Caco-2 (cell line): ENCODE measurements around the gene OGA. TPM values are rescaled to one million over a fixed set of nuclear protein-coding genes. Genes with fewer than 3 reads are reported as not detected.

Source experiments
- BruUV-seq: library from RNA; stranded (reverse); fragments of 400-500 nt; replicated peaks from 2 replicates; lab custom pipeline; 2021; lab: Mats Ljungman, UMichigan
- CTCF ChIA-PET: fragments of 300-600 bp; sonication (Branson Sonifier 250); formaldehyde crosslinking; loops from one replicate; lab custom pipeline; 2022; ENCODE audit warnings: antibody characterized with exemption; lab: Charles Lee
- POLR2A ChIA-PET: fragments of 300-600 bp; sonication (Branson Sonifier 250); formaldehyde crosslinking; loops from one replicate; lab custom pipeline; 2022; ENCODE audit warnings: antibody characterized with exemption; lab: Charles Lee
- DNase-seq, 2 experiments: peaks; one replicate each; pipeline versions ENCODE4 v3.0.0 to v3.0.0-alpha.2; 2020 to 2022
- H3K27me3 ChIP-seq: replicated peaks from 2 replicates; pipeline ENCODE4 v1.6.0; 2011; ENCODE audit warnings: low read length; ENCODE audit not compliant: control insufficient read depth, insufficient read depth
- H3K36me3 ChIP-seq: 2 replicates; pipeline ENCODE4 v1.5.1; 2011; ENCODE audit warnings: low read length; ENCODE audit not compliant: control insufficient read depth, insufficient read depth
- H3K4me1 ChIP-seq: fragments of 250-450 bp; sonication (Bioruptor Pico); 2 replicates; pipeline ENCODE4 v1.5.1; 2020; ENCODE audit warnings: mild to moderate bottlenecking
- H3K4me3 ChIP-seq: 2 replicates; pipeline ENCODE4 v1.5.1; 2011; ENCODE audit warnings: low read depth, mild to moderate bottlenecking, control low read depth, low read length
- H3K9me3 ChIP-seq: fragments of 250-450 bp; sonication (Bioruptor Pico); 2 replicates; pipeline ENCODE4 v1.5.1; 2020; ENCODE audit warnings: mild to moderate bottlenecking, moderate library complexity
- H3K27ac Mint-ChIP-seq: one replicate; pipeline ENCODE4 v1.8.0; 2022; ENCODE audit warnings: mixed read lengths; ENCODE audit not compliant: unreplicated experiment
- H3K27me3 Mint-ChIP-seq: one replicate; pipeline ENCODE4 v1.8.0; 2022; ENCODE audit warnings: mixed read lengths; ENCODE audit not compliant: insufficient read depth, unreplicated experiment
- H3K36me3 Mint-ChIP-seq: one replicate; pipeline ENCODE4 v1.8.0; 2022; ENCODE audit warnings: mild to moderate bottlenecking, mixed read lengths; ENCODE audit not compliant: insufficient read depth, unreplicated experiment
- H3K4me1 Mint-ChIP-seq: one replicate; pipeline ENCODE4 v1.8.0; 2022; ENCODE audit warnings: low read depth, mixed read lengths; ENCODE audit not compliant: unreplicated experiment
- H3K4me3 Mint-ChIP-seq: one replicate; pipeline ENCODE4 v1.8.0; 2022; ENCODE audit warnings: mild to moderate bottlenecking, moderate library complexity, mixed read lengths; ENCODE audit not compliant: unreplicated experiment
- H3K9me3 Mint-ChIP-seq: one replicate; pipeline ENCODE4 v1.8.0; 2022; ENCODE audit warnings: mixed read lengths; ENCODE audit not compliant: unreplicated experiment
- intact Hi-C: fragments of 100-400 bp; cut with micrococcal nuclease; formaldehyde crosslinking; loops from one replicate; pipeline ENCODE4 v1.10.0; 2022; ENCODE audit not compliant: unreplicated experiment
- total RNA-seq: library from RNA; stranded (reverse); gene quantifications from 2 replicates; pipeline ENCODE4 v1.2.3, GENCODE V29; 2022
- TF ChIP-seq, protein P1 (sequence below), 2 experiments: fragments of 200-600 bp in 1 of 2; IDR thresholded peaks; 1 replicate in 1 of 2; 2 replicates in 1 of 2; pipeline versions ENCODE4 v1.5.1 to v1.8.0; 2011 to 2022; ENCODE audit warnings: antibody characterized with exemption in 1 of 2, control low read depth in 1 of 2, inconsistent platforms in 1 of 2, low read depth in 1 of 2, low read length in 1 of 2, mild to moderate bottlenecking in 1 of 2, moderate library complexity in 1 of 2; ENCODE audit not compliant: insufficient read depth in 1 of 2, severe bottlenecking in 1 of 2, unreplicated experiment in 1 of 2

Gene OGA
- total RNA-seq, 1 experiment from 2014 or later = 76.9 TPM

DNA sequence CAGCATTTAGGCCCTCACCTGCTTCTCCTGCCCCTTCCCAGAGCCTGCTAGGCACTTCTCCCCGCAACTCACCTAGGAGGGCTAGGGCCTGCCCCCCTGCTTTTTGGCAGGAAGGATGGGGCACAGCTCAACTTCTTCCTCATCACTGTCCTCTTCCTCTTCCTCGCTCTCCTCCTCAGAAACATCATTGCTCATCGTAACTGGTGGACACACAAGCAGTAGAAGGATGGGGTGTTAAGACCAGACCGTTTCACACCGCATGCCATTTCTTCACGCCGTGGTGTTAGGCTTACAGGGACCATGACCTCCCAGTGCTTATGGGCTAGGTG is 36.6 kb downstream of the OGA start:
- Histone ChIP-seq H3K27me3 (no peaks in the 10 kb centered on the region), H3K4me3 (0 out of 2 replicates have a peak overlapping the region, but pooled peaks have one; percentile 96), H3K36me3 (peaks cover 4% of the 10 kb centered on the region), H3K9me3 (no peaks in the 10 kb centered on the region), H3K4me1 (peaks cover 10% of the 10 kb centered on the region)
- TF ChIP-seq, protein P1, sequence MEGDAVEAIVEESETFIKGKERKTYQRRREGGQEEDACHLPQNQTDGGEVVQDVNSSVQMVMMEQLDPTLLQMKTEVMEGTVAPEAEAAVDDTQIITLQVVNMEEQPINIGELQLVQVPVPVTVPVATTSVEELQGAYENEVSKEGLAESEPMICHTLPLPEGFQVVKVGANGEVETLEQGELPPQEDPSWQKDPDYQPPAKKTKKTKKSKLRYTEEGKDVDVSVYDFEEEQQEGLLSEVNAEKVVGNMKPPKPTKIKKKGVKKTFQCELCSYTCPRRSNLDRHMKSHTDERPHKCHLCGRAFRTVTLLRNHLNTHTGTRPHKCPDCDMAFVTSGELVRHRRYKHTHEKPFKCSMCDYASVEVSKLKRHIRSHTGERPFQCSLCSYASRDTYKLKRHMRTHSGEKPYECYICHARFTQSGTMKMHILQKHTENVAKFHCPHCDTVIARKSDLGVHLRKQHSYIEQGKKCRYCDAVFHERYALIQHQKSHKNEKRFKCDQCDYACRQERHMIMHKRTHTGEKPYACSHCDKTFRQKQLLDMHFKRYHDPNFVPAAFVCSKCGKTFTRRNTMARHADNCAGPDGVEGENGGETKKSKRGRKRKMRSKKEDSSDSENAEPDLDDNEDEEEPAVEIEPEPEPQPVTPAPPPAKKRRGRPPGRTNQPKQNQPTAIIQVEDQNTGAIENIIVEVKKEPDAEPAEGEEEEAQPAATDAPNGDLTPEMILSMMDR (IDR thresholded peaks at IDR 0.05; ENCODE audit: insufficient read depth in 1 of 2, low read depth in 1 of 2, low read length in 1 of 2, severe bottlenecking in 1 of 2, unreplicated experiment in 1 of 2) = no peak
- peak overlapping the region; percentile 93 for H3K4me3 Mint-ChIP-seq
- BruUV-seq = no TSS peak
- H3K9me3 Mint-ChIP-seq = no peaks in the 10 kb centered on the region
- intact Hi-C loops = loop anchor here (1.0 to 5.0 kb wide), 3 partner anchors 179 to 569 kb away; partner anchors contain the start of genes DPCD and POLL
- POLR2A ChIA-PET = no interaction called here
- no peak for DNase-seq
- H3K4me1 Mint-ChIP-seq = peaks cover 8% of the 10 kb centered on the region
- H3K27me3 Mint-ChIP-seq = peaks cover 3% of the 10 kb centered on the region
- H3K36me3 Mint-ChIP-seq = peaks cover 50% of the 10 kb centered on the region
- CTCF ChIA-PET = interaction anchor here (0.6 to 4.9 kb wide), 14 partner anchors 8 to 616 kb away, joined by 3 to 126 read pairs (median 3); partner anchors contain the start of genes DPCD and POLL
- H3K27ac Mint-ChIP-seq = no peak overlapping the region

DNA sequence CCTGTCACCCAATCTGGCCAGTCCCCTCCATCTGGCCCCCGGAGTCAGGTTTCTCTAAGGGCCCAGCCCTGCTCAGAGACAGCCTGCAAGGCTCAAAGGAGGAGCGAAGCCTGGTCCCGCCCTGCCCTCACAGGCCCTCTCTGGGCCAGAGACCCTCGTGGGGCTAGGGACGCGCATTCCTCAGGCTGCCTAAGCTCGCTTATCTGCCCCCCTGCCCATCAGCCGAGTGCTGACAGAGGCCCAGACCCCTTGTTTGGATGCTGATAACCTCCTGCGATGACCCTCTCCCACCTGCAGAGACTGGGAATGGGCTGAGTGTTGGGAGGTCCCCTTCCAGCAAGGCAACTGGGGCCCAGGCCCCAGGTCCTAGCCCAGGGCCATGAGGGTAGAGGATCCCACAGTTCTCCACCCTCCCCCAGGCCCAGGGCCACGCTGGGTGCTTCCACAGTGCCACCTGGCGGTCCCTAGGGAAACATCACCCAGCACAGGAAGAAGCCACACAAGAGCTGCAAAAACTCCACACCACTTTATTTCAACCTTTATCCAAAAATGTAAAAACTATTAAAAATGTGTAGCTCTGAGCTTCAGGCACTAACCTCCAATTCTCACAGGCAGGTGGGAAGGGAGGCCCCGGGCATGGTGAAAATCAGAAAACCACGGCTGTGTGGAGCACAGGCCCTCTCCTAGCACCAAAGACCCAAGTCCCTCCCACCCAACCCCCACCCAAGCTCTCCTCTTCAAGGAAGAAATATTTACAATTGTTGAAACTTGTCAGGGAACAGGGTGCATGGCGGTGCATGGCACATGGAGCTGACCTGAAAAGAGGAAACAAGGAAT is 37.2 kb downstream of the OGA start:
- intact Hi-C loops = loop anchor here (1.0 to 5.0 kb wide), 3 partner anchors 179 to 568 kb away; partner anchors contain the start of genes DPCD and POLL

More for the DNA sequence above, 37.2 kb downstream of the OGA start:
- no peaks in the 10 kb centered on the region for H3K9me3 Mint-ChIP-seq
- no peaks in the 10 kb centered on the region for H3K9me3 ChIP-seq
- H3K27ac Mint-ChIP-seq = no peak overlapping the region
- BruUV-seq = no TSS peak
- peak; percentile 62 to 80 for DNase-seq
- H3K36me3 Mint-ChIP-seq = peaks cover 47% of the 10 kb centered on the region
- peaks cover 3% of the 10 kb centered on the region for H3K27me3 Mint-ChIP-seq
- H3K4me3 Mint-ChIP-seq = no peak overlapping the region
- ChIA-PET CTCF (interaction anchor here (0.6 to 4.9 kb wide), 14 partner anchors 9 to 617 kb away, joined by 3 to 126 read pairs (median 3); partner anchors contain the start of genes DPCD and POLL), POLR2A (no interaction called here)
- H3K4me1 Mint-ChIP-seq = peaks cover 8% of the 10 kb centered on the region
- H3K4me1 ChIP-seq = peaks cover 10% of the 10 kb centered on the region
- H3K27me3 ChIP-seq = no peaks in the 10 kb centered on the region
- H3K4me3 ChIP-seq = no peak overlapping the region
- TF ChIP-seq, protein P1 (IDR thresholded peaks at IDR 0.05; ENCODE audit: insufficient read depth in 1 of 2, low read depth in 1 of 2, low read length in 1 of 2, severe bottlenecking in 1 of 2, unreplicated experiment in 1 of 2) = peak; percentile 94 to 95
- H3K36me3 ChIP-seq = peaks cover 2% of the 10 kb centered on the region
